GM12878 (cell line): ENCODE measurements around the gene MTM1. TPM values are rescaled to one million over a fixed set of nuclear protein-coding genes. Genes with fewer than 3 reads are reported as not detected.
A peak's percentile ranks its signal among the peaks of the same experiment; 100 is the strongest.

Experiments
- ATAC-seq: fragments of 200-7000 bp; cut with Tn5 transposase; 3 replicates; pipeline ENCODE4 v1.9.1; 2020; ENCODE audit warnings: mild to moderate bottlenecking, moderate library complexity
- BruUV-seq: library from RNA; stranded (reverse); fragments of 400-500 nt; replicated peaks from 2 replicates; lab custom pipeline; 2021; lab: Mats Ljungman, UMichigan
- CTCF ChIA-PET: fragments of 300-600 bp; sonication (Branson Sonifier 250); formaldehyde crosslinking; extraction: SDS; loops from one replicate; lab custom pipeline; 2021; ENCODE audit warnings: inconsistent platforms; lab: Yijun Ruan, JAX
- POLR2A ChIA-PET: fragments of 350-600 bp; formaldehyde crosslinking; extraction: SDS; loops from one replicate; lab custom pipeline; 2021; ENCODE audit warnings: inconsistent platforms; lab: Charles Lee
- RAD21 ChIA-PET: fragments of 300-600 bp; sonication (Branson Sonifier 250); formaldehyde crosslinking; loops from one replicate; lab custom pipeline; 2023; ENCODE audit warnings: antibody characterized with exemption; ENCODE audit not compliant: unreplicated experiment; lab: Charles Lee
- SMC1A ChIA-PET: fragments of 300-600 bp; sonication (Branson Sonifier 250); formaldehyde crosslinking; loops from one replicate; lab custom pipeline; 2023; ENCODE audit not compliant: unreplicated experiment, uncharacterized antibody; lab: Charles Lee
- DNase-seq: peaks from one replicate; pipeline ENCODE4 v3.0.0-alpha.2; 2011; ENCODE audit warnings: low read depth, low spot score
- FAIRE-seq: peaks from 3 replicates; lab custom pipeline; 2011; peaks lifted over from hg19 to GRCh38; lab: Jason Lieb, UNC
- H2AFZ ChIP-seq: 2 replicates; pipeline ENCODE4 v1.6.0; 2011; ENCODE audit warnings: low read depth, low read length, control low read depth; ENCODE audit not compliant: control insufficient read depth
- H3K27ac ChIP-seq: 2 replicates; pipeline ENCODE4 v1.5.1; 2011; ENCODE audit warnings: control low read depth; ENCODE audit not compliant: control insufficient read depth, insufficient read depth
- H3K27me3 ChIP-seq, 2 experiments: replicated peaks in 1 of 2; 2 replicates each; pipeline versions ENCODE4 v1.6.0 to v1.6.1; 2011; ENCODE audit warnings: low read length in 1 of 2; ENCODE audit not compliant: control insufficient read depth in 2 of 2, insufficient read depth in 2 of 2
- H3K36me3 ChIP-seq, 2 experiments: 2 replicates each; pipeline ENCODE4 v1.5.1; 2011; ENCODE audit warnings: low read length in 1 of 2; ENCODE audit not compliant: control insufficient read depth in 2 of 2, insufficient read depth in 2 of 2
- H3K4me1 ChIP-seq: 2 replicates; pipeline ENCODE4 v1.6.1; 2011; ENCODE audit warnings: mild to moderate bottlenecking, low read length, moderate library complexity, mixed read lengths; ENCODE audit not compliant: control insufficient read depth, insufficient read depth
- H3K4me2 ChIP-seq: 2 replicates; pipeline ENCODE4 v1.6.0; 2011; ENCODE audit warnings: control low read depth; ENCODE audit not compliant: control insufficient read depth, insufficient read depth
- H3K4me3 ChIP-seq: fragments of 200-600 bp; sonication (generic); 2 replicates; pipeline ENCODE4 v1.5.1; 2016
- H3K79me2 ChIP-seq: 2 replicates; pipeline ENCODE4 v1.6.0; 2011; ENCODE audit warnings: low read length; ENCODE audit not compliant: control insufficient read depth, insufficient read depth
- H3K9ac ChIP-seq: 2 replicates; pipeline ENCODE4 v1.8.0; 2011; ENCODE audit warnings: low read length, control low read depth, mixed read lengths; ENCODE audit not compliant: control insufficient read depth, insufficient read depth
- H3K9me3 ChIP-seq: replicated peaks from 3 replicates; pipeline ENCODE4 v1.5.1; 2011; ENCODE audit warnings: mild to moderate bottlenecking, low read length; ENCODE audit not compliant: control insufficient read depth, insufficient read depth
- H4K20me1 ChIP-seq: 2 replicates; pipeline ENCODE4 v1.6.0; 2011; ENCODE audit not compliant: control insufficient read depth, insufficient read depth
- ATF3 ChIP-seq: IDR thresholded peaks from 2 replicates; pipeline ENCODE4 v1.6.1; 2011; ENCODE audit warnings: low read depth, mild to moderate bottlenecking, low read length, moderate library complexity, borderline replicate concordance; ENCODE audit errors: extremely low read depth
- ATF7 ChIP-seq: fragments of 450-650 bp; IDR thresholded peaks from 2 replicates; pipeline ENCODE4 v1.6.1; 2016; ENCODE audit warnings: low read depth, mild to moderate bottlenecking
- BCL3 ChIP-seq: IDR thresholded peaks from 2 replicates; pipeline ENCODE4 v1.6.1; 2011; ENCODE audit warnings: borderline replicate concordance, low read depth, mild to moderate bottlenecking, moderate library complexity, low read length; ENCODE audit not compliant: insufficient read depth, poor library complexity, severe bottlenecking
- RAD21 ChIP-seq: IDR thresholded peaks from 2 replicates; pipeline ENCODE4 v1.6.1; 2011; ENCODE audit warnings: mild to moderate bottlenecking, low read depth, low read length, moderate library complexity; ENCODE audit not compliant: insufficient read depth
- TAF1 ChIP-seq: IDR thresholded peaks from 2 replicates; pipeline ENCODE4 v1.6.1; 2011; ENCODE audit warnings: mild to moderate bottlenecking, low read depth, low read length, borderline replicate concordance
- WGBS: methylation state at CpG from one replicate; pipeline ENCODE4 v1.1.6; 2016; ENCODE audit warnings: low lambda C conversion rate; ENCODE audit not compliant: insufficient replicate concordance, insufficient coverage; ENCODE audit errors: missing lambda C conversion rate; 5-methylcytosine and 5-hydroxymethylcytosine counted together
- in situ Hi-C: fragments of 300-500 bp; cut with MboI; formaldehyde crosslinking; loops from 9 replicates; pipeline ENCODE4 v1.14.3; 2018; ENCODE audit warnings: mixed read lengths
- intact Hi-C: fragments of 100-400 bp; cut with micrococcal nuclease; formaldehyde crosslinking; loops from one replicate; pipeline ENCODE4 v1.14.2; 2022; ENCODE audit not compliant: unreplicated experiment
- polyA plus RNA-seq, 11 experiments: library from polyadenylated mRNA; depleted of rRNA in 4 of 11; unstranded in 6 of 11; stranded (reverse) in 5 of 11; fragments of >200 nt; fragmentation: Nextera tagmentation in 4 of 11; fragmentation: Illumina TruSeq in 1 of 11; extraction: Ambion mirVana in 4 of 11; extraction: Trizol in 1 of 11; gene quantifications; 1 replicate in 1 of 11; 2 replicates in 10 of 11; pipeline versions ENCODE4 v1.2.1 to v1.2.3, GENCODE V29; 2011 to 2016; ENCODE audit warnings: inconsistent platforms in 2 of 11, missing spikeins in 2 of 11, low read depth in 1 of 11
- total RNA-seq, 4 experiments: library from RNA; depleted of rRNA in 3 of 4; stranded (reverse); fragments of >200 nt in 3 of 4; fragmentation: Illumina TruSeq in 1 of 4; extraction: Trizol in 1 of 4; gene quantifications; 2 replicates each; pipeline versions ENCODE4 v1.2.1 to v1.2.3, GENCODE V29; 2013 to 2021
- TF ChIP-seq, protein P1 (sequence below): fragments of 450-650 bp; IDR thresholded peaks from 2 replicates; pipeline ENCODE4 v1.6.1; 2017; ENCODE audit warnings: mild to moderate bottlenecking
- TF ChIP-seq, protein P2 (sequence below): fragments of 450-650 bp; IDR thresholded peaks from 2 replicates; pipeline ENCODE4 v1.6.1; 2018; ENCODE audit warnings: borderline replicate concordance, mild to moderate bottlenecking; ENCODE audit not compliant: partially characterized antibody
- TF ChIP-seq, protein P3 (sequence below), 3 experiments: IDR thresholded peaks in 2 of 3; conservative IDR thresholded peaks in 1 of 3; 2 replicates each; pipeline ENCODE4 v1.5.1; 2011; ENCODE audit warnings: low read depth in 3 of 3, low read length in 3 of 3, mild to moderate bottlenecking in 3 of 3, control low read depth in 2 of 3, moderate library complexity in 2 of 3, inconsistent platforms in 1 of 3, mixed read lengths in 1 of 3; ENCODE audit not compliant: control insufficient read depth in 2 of 3, insufficient read depth in 1 of 3; ENCODE audit errors: extremely low read depth in 1 of 3

The MTM1 gene
- total and polyA plus RNA-seq, 10 of the 15 experiments (the other 5 are each of a cell fraction or from before 2014, with no cell fraction given): 3.9 to 13.3 (median 8.4) TPM

- TF ChIP-seq, protein P1, sequence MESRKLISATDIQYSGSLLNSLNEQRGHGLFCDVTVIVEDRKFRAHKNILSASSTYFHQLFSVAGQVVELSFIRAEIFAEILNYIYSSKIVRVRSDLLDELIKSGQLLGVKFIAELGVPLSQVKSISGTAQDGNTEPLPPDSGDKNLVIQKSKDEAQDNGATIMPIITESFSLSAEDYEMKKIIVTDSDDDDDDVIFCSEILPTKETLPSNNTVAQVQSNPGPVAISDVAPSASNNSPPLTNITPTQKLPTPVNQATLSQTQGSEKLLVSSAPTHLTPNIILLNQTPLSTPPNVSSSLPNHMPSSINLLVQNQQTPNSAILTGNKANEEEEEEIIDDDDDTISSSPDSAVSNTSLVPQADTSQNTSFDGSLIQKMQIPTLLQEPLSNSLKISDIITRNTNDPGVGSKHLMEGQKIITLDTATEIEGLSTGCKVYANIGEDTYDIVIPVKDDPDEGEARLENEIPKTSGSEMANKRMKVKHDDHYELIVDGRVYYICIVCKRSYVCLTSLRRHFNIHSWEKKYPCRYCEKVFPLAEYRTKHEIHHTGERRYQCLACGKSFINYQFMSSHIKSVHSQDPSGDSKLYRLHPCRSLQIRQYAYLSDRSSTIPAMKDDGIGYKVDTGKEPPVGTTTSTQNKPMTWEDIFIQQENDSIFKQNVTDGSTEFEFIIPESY: no peak
- TF ChIP-seq, protein P2, sequence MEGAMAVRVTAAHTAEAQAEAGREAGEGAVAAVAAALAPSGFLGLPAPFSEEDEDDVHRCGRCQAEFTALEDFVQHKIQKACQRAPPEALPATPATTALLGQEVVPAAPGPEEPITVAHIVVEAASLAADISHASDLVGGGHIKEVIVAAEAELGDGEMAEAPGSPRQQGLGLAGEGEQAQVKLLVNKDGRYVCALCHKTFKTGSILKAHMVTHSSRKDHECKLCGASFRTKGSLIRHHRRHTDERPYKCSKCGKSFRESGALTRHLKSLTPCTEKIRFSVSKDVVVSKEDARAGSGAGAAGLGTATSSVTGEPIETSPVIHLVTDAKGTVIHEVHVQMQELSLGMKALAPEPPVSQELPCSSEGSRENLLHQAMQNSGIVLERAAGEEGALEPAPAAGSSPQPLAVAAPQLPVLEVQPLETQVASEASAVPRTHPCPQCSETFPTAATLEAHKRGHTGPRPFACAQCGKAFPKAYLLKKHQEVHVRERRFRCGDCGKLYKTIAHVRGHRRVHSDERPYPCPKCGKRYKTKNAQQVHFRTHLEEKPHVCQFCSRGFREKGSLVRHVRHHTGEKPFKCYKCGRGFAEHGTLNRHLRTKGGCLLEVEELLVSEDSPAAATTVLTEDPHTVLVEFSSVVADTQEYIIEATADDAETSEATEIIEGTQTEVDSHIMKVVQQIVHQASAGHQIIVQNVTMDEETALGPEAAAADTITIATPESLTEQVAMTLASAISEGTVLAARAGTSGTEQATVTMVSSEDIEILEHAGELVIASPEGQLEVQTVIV: no peak
- no peak for TF ChIP-seq TAF1
- no peak for TF ChIP-seq ATF3
These were observed 34.6 kb upstream of the MTM1 start (continued) for GRCh38 chrX:150533863-150534262.

- RAD21 ChIA-PET: no interaction called here
- WGBS: 14% methylated on average over 8 of the region's 8 CpGs
- POLR2A ChIA-PET: no interaction called here
- no peaks in the 10 kb centered on the region for H3K79me2 ChIP-seq
- no peak for FAIRE-seq
- H3K9ac ChIP-seq: no peak overlapping the region
- TF ChIP-seq RAD21 (peak; percentile 24; the same call in 1 of the 2 replicates), BCL3 (no peak), ATF7 (no peak)
- TF ChIP-seq, protein P3, sequence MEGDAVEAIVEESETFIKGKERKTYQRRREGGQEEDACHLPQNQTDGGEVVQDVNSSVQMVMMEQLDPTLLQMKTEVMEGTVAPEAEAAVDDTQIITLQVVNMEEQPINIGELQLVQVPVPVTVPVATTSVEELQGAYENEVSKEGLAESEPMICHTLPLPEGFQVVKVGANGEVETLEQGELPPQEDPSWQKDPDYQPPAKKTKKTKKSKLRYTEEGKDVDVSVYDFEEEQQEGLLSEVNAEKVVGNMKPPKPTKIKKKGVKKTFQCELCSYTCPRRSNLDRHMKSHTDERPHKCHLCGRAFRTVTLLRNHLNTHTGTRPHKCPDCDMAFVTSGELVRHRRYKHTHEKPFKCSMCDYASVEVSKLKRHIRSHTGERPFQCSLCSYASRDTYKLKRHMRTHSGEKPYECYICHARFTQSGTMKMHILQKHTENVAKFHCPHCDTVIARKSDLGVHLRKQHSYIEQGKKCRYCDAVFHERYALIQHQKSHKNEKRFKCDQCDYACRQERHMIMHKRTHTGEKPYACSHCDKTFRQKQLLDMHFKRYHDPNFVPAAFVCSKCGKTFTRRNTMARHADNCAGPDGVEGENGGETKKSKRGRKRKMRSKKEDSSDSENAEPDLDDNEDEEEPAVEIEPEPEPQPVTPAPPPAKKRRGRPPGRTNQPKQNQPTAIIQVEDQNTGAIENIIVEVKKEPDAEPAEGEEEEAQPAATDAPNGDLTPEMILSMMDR (IDR thresholded peaks at IDR 0.05 in 2 of 3, conservative IDR thresholded peaks at IDR 0.05 in 1 of 3; ENCODE audit: control insufficient read depth in 2 of 3, extremely low read depth in 1 of 3, insufficient read depth in 1 of 3, low read depth in 3 of 3, low read length in 3 of 3): 0 out of 6 replicates have a peak, but pooled peaks of 1 of the 3 experiments have one; percentile 4
- H3K36me3 ChIP-seq: no peaks in the 10 kb centered on the region
- no TSS peak for BruUV-seq
- no peaks in the 10 kb centered on the region for H3K4me1 ChIP-seq
- no peak overlapping the region for H3K4me3 ChIP-seq
- no peaks in the 10 kb centered on the region for H4K20me1 ChIP-seq
- H3K4me2 ChIP-seq: no peak overlapping the region
- ATAC-seq: peak; percentile 43; the same call in 1 of the 3 replicates
- peaks cover 4% of the 10 kb centered on the region; the same call in 1 of the 3 replicates for H3K9me3 ChIP-seq
- in situ Hi-C loops: no loop called here
- intact Hi-C loops: no loop called here
- no peak for DNase-seq
- H3K27ac ChIP-seq: no peak overlapping the region
- no peak overlapping the region for H2AFZ ChIP-seq
- CTCF ChIA-PET: no interaction called here
- H3K27me3 ChIP-seq: no peaks in the 10 kb centered on the region
- SMC1A ChIA-PET: no interaction called here
These were observed 31.8 kb upstream of the MTM1 start for GRCh38 chrX:150536455-150537116.
